Adipocyte (in vitro differentiated cells): ENCODE measurements around the gene TNFRSF18.

Source experiments
- DNase-seq: peaks from one replicate; pipeline ENCODE4 v3.0.0-alpha.2; 2015; ENCODE audit warnings: low read depth
- H3K27me3 ChIP-seq: replicated peaks from 2 replicates; pipeline ENCODE4 v1.7.0; 2013; ENCODE audit warnings: mild to moderate bottlenecking, low read length, moderate library complexity; ENCODE audit not compliant: control insufficient read depth, insufficient read depth
- H3K36me3 ChIP-seq: 2 replicates; pipeline ENCODE4 v1.7.0; 2013; ENCODE audit warnings: low read length, mild to moderate bottlenecking, moderate library complexity; ENCODE audit not compliant: control insufficient read depth, insufficient read depth, severe bottlenecking
- H3K4me1 ChIP-seq: 2 replicates; pipeline ENCODE4 v1.7.0; 2013; ENCODE audit warnings: mild to moderate bottlenecking, low read length, moderate library complexity; ENCODE audit not compliant: control insufficient read depth, insufficient read depth
- H3K4me3 ChIP-seq: 2 replicates; pipeline ENCODE4 v1.7.0; 2013; ENCODE audit warnings: mild to moderate bottlenecking, low read length, moderate library complexity
- H3K9ac ChIP-seq: 2 replicates; pipeline ENCODE4 v1.7.0; 2013; ENCODE audit warnings: mild to moderate bottlenecking, low read length, moderate library complexity
- H3K9me3 ChIP-seq: 2 replicates; pipeline ENCODE4 v1.7.0; 2013; ENCODE audit warnings: mild to moderate bottlenecking, low read length, moderate library complexity; ENCODE audit not compliant: control insufficient read depth

Gene TNFRSF18

GRCh38 chr1:1166642-1167397 lies 39.6 kb downstream of the TNFRSF18 start:
- Histone ChIP-seq H3K4me1 (no peaks in the 10 kb centered on the region), H3K27me3 (peaks cover 48% of the 10 kb centered on the region), H3K36me3 (no peaks in the 10 kb centered on the region), H3K4me3 (no peak overlapping the region), H3K9ac (no peak overlapping the region), H3K9me3 (no peaks in the 10 kb centered on the region)
- no peak for DNase-seq

- no peaks in the 10 kb centered on the region for H3K4me1 ChIP-seq
- no peak for DNase-seq
- no peak overlapping the region for H3K4me3 ChIP-seq
- H3K9me3 ChIP-seq = no peaks in the 10 kb centered on the region
- no peaks in the 10 kb centered on the region for H3K36me3 ChIP-seq
- no peak overlapping the region for H3K9ac ChIP-seq
- H3K27me3 ChIP-seq = peaks cover 43% of the 10 kb centered on the region
Observed at GRCh38 chr1:1165900-1166421, 40.4 kb downstream of the TNFRSF18 start.

GRCh38 chr1:1165485-1165884 lies 40.9 kb downstream of the TNFRSF18 start:
- no peak overlapping the region for H3K4me3 ChIP-seq
- H3K9ac ChIP-seq = no peak overlapping the region
- H3K36me3 ChIP-seq = no peaks in the 10 kb centered on the region
- H3K4me1 ChIP-seq = no peaks in the 10 kb centered on the region
- H3K27me3 ChIP-seq = peaks cover 39% of the 10 kb centered on the region
- H3K9me3 ChIP-seq = no peaks in the 10 kb centered on the region
- DNase-seq = no peak

GRCh38 chr1:1164701-1165451 lies 41.5 kb downstream of the TNFRSF18 start:
- Histone ChIP-seq H3K9ac (no peak overlapping the region), H3K9me3 (no peaks in the 10 kb centered on the region), H3K4me1 (no peaks in the 10 kb centered on the region), H3K36me3 (no peaks in the 10 kb centered on the region), H3K4me3 (no peak overlapping the region), H3K27me3 (peaks cover 32% of the 10 kb centered on the region)
- no peak for DNase-seq

- no peaks in the 10 kb centered on the region for H3K36me3 ChIP-seq
- H3K27me3 ChIP-seq = peaks cover 28% of the 10 kb centered on the region
- DNase-seq = no peak
- no peaks in the 10 kb centered on the region for H3K4me1 ChIP-seq
- H3K9me3 ChIP-seq = no peaks in the 10 kb centered on the region
- no peak overlapping the region for H3K4me3 ChIP-seq
- no peak overlapping the region for H3K9ac ChIP-seq
Observed at GRCh38 chr1:1164361-1164700, 42.1 kb downstream of the TNFRSF18 start.

GRCh38 chr1:1163538-1164070 lies 42.8 kb downstream of the TNFRSF18 start:
- no peak overlapping the region for H3K4me3 ChIP-seq
- no peaks in the 10 kb centered on the region for H3K4me1 ChIP-seq
- no peak for DNase-seq
- H3K9me3 ChIP-seq = no peaks in the 10 kb centered on the region
- H3K36me3 ChIP-seq = no peaks in the 10 kb centered on the region
- H3K27me3 ChIP-seq = peaks cover 22% of the 10 kb centered on the region
- no peak overlapping the region for H3K9ac ChIP-seq

GRCh38 chr1:1162597-1163537 lies 43.5 kb downstream of the TNFRSF18 start:
- Histone ChIP-seq H3K36me3 (no peaks in the 10 kb centered on the region), H3K9ac (no peak overlapping the region), H3K4me3 (no peak overlapping the region), H3K9me3 (no peaks in the 10 kb centered on the region), H3K4me1 (peaks cover 3% of the 10 kb centered on the region), H3K27me3 (peaks cover 16% of the 10 kb centered on the region)
- no peak for DNase-seq

- no peaks in the 10 kb centered on the region for H3K36me3 ChIP-seq
- no peaks in the 10 kb centered on the region for H3K9me3 ChIP-seq
- H3K4me1 ChIP-seq = peaks cover 6% of the 10 kb centered on the region
- no peak overlapping the region for H3K4me3 ChIP-seq
- H3K9ac ChIP-seq = no peak overlapping the region
- H3K27me3 ChIP-seq = peaks cover 16% of the 10 kb centered on the region
- no peak for DNase-seq
Observed at GRCh38 chr1:1161683-1162079, 44.7 kb downstream of the TNFRSF18 start.

GRCh38 chr1:1161078-1161682 lies 45.2 kb downstream of the TNFRSF18 start:
- peaks cover 6% of the 10 kb centered on the region for H3K4me1 ChIP-seq
- H3K4me3 ChIP-seq = no peak overlapping the region
- no peaks in the 10 kb centered on the region for H3K36me3 ChIP-seq

GRCh38 chr1:1160281-1160930 lies 46.0 kb downstream of the TNFRSF18 start:
- DNase-seq = no peak
- Histone ChIP-seq H3K4me1 (peaks cover 6% of the 10 kb centered on the region), H3K9ac (no peak overlapping the region), H3K27me3 (peaks cover 11% of the 10 kb centered on the region), H3K9me3 (no peaks in the 10 kb centered on the region), H3K4me3 (no peak overlapping the region), H3K36me3 (no peaks in the 10 kb centered on the region)

More at GRCh38 chr1:1161078-1161682, 45.2 kb downstream of the TNFRSF18 start:
- no peak for DNase-seq
- no peak overlapping the region for H3K9ac ChIP-seq
- H3K9me3 ChIP-seq = no peaks in the 10 kb centered on the region
- peaks cover 16% of the 10 kb centered on the region for H3K27me3 ChIP-seq
